SJSA1 (cell line): Measurements from ENCODE around the gene DTD2. TPM values are rescaled to one million over a fixed set of nuclear protein-coding genes. Genes with fewer than 3 reads are reported as not detected.
"Not testable (repeated sequence)": the region's sequence is repeated elsewhere in the genome, so short reads cannot be mapped to it uniquely, and the experiment has no call there.

Source experiments
- DNase-seq, 2 experiments: peaks; one replicate each; pipeline ENCODE4 v3.0.0-alpha.2; 2015 to 2020; ENCODE audit warnings: low spot score in 2 of 2, low read depth in 1 of 2
- H3K27ac ChIP-seq: fragments of 250-450 bp; sonication (Bioruptor Pico); 2 replicates; pipeline ENCODE4 v1.5.1; 2020; ENCODE audit warnings: mild to moderate bottlenecking, moderate library complexity
- H3K27me3 ChIP-seq: fragments of 250-450 bp; sonication (Bioruptor Pico); replicated peaks from 2 replicates; pipeline ENCODE4 v1.5.1; 2020; ENCODE audit warnings: mild to moderate bottlenecking, moderate library complexity
- H3K36me3 ChIP-seq: fragments of 250-450 bp; sonication (Bioruptor Pico); 2 replicates; pipeline ENCODE4 v1.5.1; 2020; ENCODE audit warnings: mild to moderate bottlenecking
- H3K4me1 ChIP-seq: fragments of 250-450 bp; sonication (Bioruptor Pico); replicated peaks from 2 replicates; pipeline ENCODE4 v1.6.1; 2021; ENCODE audit warnings: mild to moderate bottlenecking
- H3K4me3 ChIP-seq: fragments of 250-450 bp; sonication (Bioruptor Pico); 2 replicates; pipeline ENCODE4 v1.5.1; 2020; ENCODE audit warnings: mild to moderate bottlenecking
- H3K9me3 ChIP-seq: fragments of 250-450 bp; sonication (Bioruptor Pico); replicated peaks from 2 replicates; pipeline ENCODE4 v1.5.1; 2020; ENCODE audit warnings: mild to moderate bottlenecking
- total RNA-seq: library from RNA; depleted of rRNA; stranded (reverse); fragments of >200 nt; shearing (Covaris generic); gene quantifications from 2 replicates; pipeline ENCODE4 v1.2.3, GENCODE V29; 2014

DTD2 gene
- total RNA-seq, 1 experiment from 2014 or later, result 30.4 TPM

GRCh38 chr14:31465111-31465510, 7.8 kb upstream of the DTD2 start:
- no peaks in the 10 kb centered on the region for H3K4me1 ChIP-seq
- no peak overlapping the region for H3K4me3 ChIP-seq
- H3K27me3 ChIP-seq, result no peaks in the 10 kb centered on the region
- no peak for DNase-seq
- H3K27ac ChIP-seq, result no peak overlapping the region
- no peaks in the 10 kb centered on the region for H3K36me3 ChIP-seq
- H3K9me3 ChIP-seq, result no peaks in the 10 kb centered on the region

DNA sequence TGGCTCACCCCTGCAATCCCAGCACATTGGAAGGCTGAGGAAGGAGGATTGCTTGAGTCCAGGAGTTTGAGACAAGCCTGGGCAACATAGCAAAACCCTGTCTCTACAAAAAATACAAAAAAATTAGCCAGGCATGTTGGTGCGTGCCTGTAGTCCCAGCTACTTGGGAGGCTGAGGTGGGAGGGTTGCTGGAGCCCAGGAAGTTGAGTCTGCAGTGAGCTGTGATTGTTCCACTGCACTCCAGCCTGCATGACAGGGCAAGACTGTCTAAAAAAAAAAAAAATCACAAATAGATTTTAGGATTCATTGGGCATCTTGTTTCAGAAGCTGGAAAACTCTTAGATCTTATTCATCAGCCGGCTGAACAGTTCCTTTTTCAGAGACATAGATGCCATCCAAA, 5.1 kb upstream of the DTD2 start:
- H3K36me3 ChIP-seq, H3K27ac ChIP-seq, H3K4me1 ChIP-seq, H3K9me3 ChIP-seq, DNase-seq, H3K27me3 ChIP-seq, H3K4me3 ChIP-seq: not testable (repeated sequence)

- Histone ChIP-seq H3K4me3 (no peak overlapping the region), H3K9me3 (no peaks in the 10 kb centered on the region), H3K36me3 (no peaks in the 10 kb centered on the region; the same call in 1 of the 2 replicates), H3K4me1 (peaks cover 6% of the 10 kb centered on the region), H3K27me3 (no peaks in the 10 kb centered on the region), H3K27ac (no peak overlapping the region)
- DNase-seq, result no peak
Observed at GRCh38 chr14:31461545-31461944, 4.2 kb upstream of the DTD2 start.

- Histone ChIP-seq H3K9me3 (no peaks in the 10 kb centered on the region), H3K27me3 (no peaks in the 10 kb centered on the region), H3K4me3 (peak overlapping the region; percentile 77), H3K4me1 (peaks cover 6% of the 10 kb centered on the region), H3K36me3 (no peaks in the 10 kb centered on the region; the same call in 1 of the 2 replicates), H3K27ac (no peak overlapping the region)
- DNase-seq, result no peak
Observed at GRCh38 chr14:31457665-31458659, 656 bp upstream of the DTD2 start.

DNA sequence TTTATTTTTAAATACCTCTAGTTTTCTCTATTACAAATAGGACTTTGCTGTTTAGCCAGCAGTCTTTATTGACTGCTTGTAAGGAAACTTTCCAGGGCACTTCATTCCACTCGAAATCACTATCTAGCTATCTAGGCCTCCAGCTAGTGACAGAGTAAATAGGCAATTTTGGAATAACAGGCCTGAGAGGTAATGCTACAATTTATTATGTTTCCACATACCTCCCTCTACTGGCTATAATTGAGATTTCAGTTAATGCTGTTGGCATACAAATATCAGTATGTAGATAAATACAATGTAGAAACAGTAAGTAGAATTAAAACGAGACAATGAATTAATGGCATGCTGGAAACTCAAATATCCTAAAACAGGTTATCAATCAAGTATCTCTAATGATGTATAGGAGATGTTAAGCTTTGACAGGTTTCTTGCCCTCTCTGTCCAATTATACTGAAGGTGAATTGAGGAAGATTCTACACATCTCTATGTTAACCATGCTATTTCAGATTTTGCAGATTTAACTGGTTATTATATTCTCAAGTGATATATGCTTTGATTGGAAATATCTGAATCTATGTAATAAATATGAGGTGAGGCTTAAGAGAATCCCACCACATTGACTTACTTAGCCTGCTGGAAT, 7.2 kb downstream of the DTD2 start:
- Histone ChIP-seq H3K27ac (no peak overlapping the region), H3K27me3 (no peaks in the 10 kb centered on the region), H3K4me3 (no peak overlapping the region), H3K4me1 (no peaks in the 10 kb centered on the region), H3K36me3 (peaks cover 17% of the 10 kb centered on the region), H3K9me3 (no peaks in the 10 kb centered on the region)
- DNase-seq, result peak in 1 of 2 experiments; percentile 28

DNA sequence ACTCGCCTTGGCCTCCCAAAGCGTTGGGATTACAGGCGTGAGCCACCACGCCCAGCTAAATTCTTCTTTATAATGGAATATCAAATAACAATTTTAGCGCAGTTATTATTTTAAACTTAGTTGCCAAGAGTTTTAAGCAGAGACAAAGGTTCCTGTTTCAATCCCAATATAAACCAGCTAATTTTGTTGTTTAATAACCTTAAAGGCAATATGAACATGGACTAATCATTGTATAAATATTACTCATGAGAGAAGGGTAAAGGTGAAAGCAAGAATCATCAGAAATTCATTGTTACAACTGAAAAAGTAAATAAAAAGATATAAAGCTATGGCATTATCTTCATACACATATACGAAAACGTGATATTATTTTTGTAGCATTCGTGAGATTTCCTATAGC, 8.2 kb downstream of the DTD2 start:
- Histone ChIP-seq H3K27me3 (no peaks in the 10 kb centered on the region), H3K36me3 (peaks cover 17% of the 10 kb centered on the region), H3K4me1 (no peaks in the 10 kb centered on the region), H3K9me3 (no peaks in the 10 kb centered on the region), H3K27ac (no peak overlapping the region), H3K4me3 (no peak overlapping the region)
- no peak for DNase-seq

DNA sequence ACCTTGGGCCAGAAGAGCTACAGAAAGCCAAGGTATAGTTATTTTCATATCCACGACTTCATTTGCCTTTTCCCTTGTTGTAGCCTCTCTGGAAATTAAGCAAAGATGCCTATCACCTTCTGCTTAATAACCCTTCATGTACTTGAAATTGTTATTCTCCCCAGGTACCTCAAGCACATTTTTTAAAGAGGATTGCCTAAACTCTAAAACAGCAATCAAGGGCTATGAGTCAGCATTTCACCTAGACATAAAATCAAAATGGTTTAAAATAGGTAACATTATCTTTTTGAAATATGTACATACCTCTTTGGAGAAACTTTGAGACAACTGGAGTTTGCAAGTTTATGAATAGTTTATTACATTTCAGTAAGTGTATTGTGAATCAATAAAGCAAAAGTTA, 11.6 kb downstream of the DTD2 start:
- no peak overlapping the region for H3K27ac ChIP-seq
- H3K9me3 ChIP-seq, result no peaks in the 10 kb centered on the region
- no peak for DNase-seq
- no peak overlapping the region for H3K4me3 ChIP-seq
- H3K4me1 ChIP-seq, result peaks cover 20% of the 10 kb centered on the region
- H3K27me3 ChIP-seq, result no peaks in the 10 kb centered on the region
- H3K36me3 ChIP-seq, result peaks cover 7% of the 10 kb centered on the region; the same call in 1 of the 2 replicates

DNA sequence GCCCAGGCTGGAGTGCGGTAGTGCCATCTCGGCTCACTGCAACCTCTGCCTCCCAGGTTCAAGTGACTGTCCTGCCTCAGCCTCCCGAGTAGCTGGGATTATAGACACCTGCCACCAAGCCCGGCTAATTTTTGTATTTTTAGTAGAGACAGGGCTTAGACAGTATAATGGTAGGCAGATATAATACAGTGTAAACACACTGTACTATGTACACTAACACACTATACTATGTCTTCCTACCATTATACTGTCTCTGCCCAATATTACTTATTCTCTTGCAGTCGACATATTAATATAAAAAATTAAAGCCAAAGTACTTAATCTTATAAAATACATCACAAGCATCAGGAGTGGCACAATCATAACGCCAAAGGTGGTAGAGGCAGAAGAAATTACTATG, 15.0 kb downstream of the DTD2 start:
- H3K27me3 ChIP-seq, result no peaks in the 10 kb centered on the region
- no peaks in the 10 kb centered on the region for H3K36me3 ChIP-seq
- H3K27ac ChIP-seq, result peak overlapping the region; percentile 69
- no peaks in the 10 kb centered on the region for H3K9me3 ChIP-seq
- peaks cover 28% of the 10 kb centered on the region for H3K4me1 ChIP-seq
- DNase-seq, result no peak
- H3K4me3 ChIP-seq, result no peak overlapping the region

- Histone ChIP-seq H3K36me3 (no peaks in the 10 kb centered on the region), H3K27ac (peak overlapping the region; percentile 69), H3K4me1 (peaks cover 28% of the 10 kb centered on the region), H3K9me3 (no peaks in the 10 kb centered on the region), H3K27me3 (no peaks in the 10 kb centered on the region), H3K4me3 (no peak overlapping the region)
- DNase-seq, result peak in 1 of 2 experiments; percentile 70
Observed at GRCh38 chr14:31441273-31442111, 15.8 kb downstream of the DTD2 start.

- no peaks in the 10 kb centered on the region for H3K27me3 ChIP-seq
- H3K9me3 ChIP-seq, result no peaks in the 10 kb centered on the region
- DNase-seq, result no peak
- H3K4me1 ChIP-seq, result peaks cover 28% of the 10 kb centered on the region
- H3K4me3 ChIP-seq, result no peak overlapping the region
- no peak overlapping the region for H3K27ac ChIP-seq
- H3K36me3 ChIP-seq, result no peaks in the 10 kb centered on the region
Observed at GRCh38 chr14:31440280-31440679, 17.0 kb downstream of the DTD2 start.

GRCh38 chr14:31439561-31439960, 17.7 kb downstream of the DTD2 start:
- H3K4me1 ChIP-seq, result peaks cover 28% of the 10 kb centered on the region
- no peaks in the 10 kb centered on the region for H3K36me3 ChIP-seq
- H3K4me3 ChIP-seq, result no peak overlapping the region
- no peak for DNase-seq
- no peak overlapping the region for H3K27ac ChIP-seq
- no peaks in the 10 kb centered on the region for H3K27me3 ChIP-seq
- H3K9me3 ChIP-seq, result no peaks in the 10 kb centered on the region

GRCh38 chr14:31437045-31437691, 20.1 kb downstream of the DTD2 start:
- not testable (repeated sequence) for H3K4me3 ChIP-seq, H3K36me3 ChIP-seq, H3K27me3 ChIP-seq, H3K9me3 ChIP-seq, H3K27ac ChIP-seq, DNase-seq
- H3K4me1 ChIP-seq, result peaks cover 22% of the 10 kb centered on the region

DNA sequence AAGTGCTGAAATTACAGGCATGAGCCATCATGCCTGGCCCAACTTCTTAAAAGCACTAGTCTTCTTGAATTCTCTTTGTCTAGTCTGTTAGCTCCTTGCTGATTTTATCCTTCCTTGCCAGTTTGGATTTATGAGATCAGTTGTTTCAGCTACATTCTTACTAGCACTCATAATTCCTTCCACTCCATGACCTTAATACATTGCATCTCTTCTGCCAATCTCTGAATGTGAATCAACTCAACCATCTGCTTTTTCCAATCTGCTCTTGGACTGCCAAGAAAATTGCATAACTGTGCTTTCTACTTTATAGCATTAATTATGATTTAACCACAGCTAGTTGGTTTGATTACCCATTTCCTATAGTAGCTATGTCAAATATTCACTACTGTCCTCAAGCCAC, 22.0 kb downstream of the DTD2 start:
- H3K27me3 ChIP-seq, result no peaks in the 10 kb centered on the region
- DNase-seq, result no peak
- no peaks in the 10 kb centered on the region for H3K36me3 ChIP-seq
- H3K27ac ChIP-seq, result no peak overlapping the region
- H3K4me3 ChIP-seq, result no peak overlapping the region
- H3K4me1 ChIP-seq, result peaks cover 3% of the 10 kb centered on the region
- no peaks in the 10 kb centered on the region for H3K9me3 ChIP-seq
